Stimulated activated CD4-positive, alpha-beta T cell treated with anti-CD3 and anti-CD28 coated beads, Interleukin-4, amount 100 ng/mL, for 24 hours (primary cell): Measurements from ENCODE around the gene LEKR1.

Source experiments
- DNase-seq: peaks from one replicate; pipeline ENCODE4 v3.0.0-alpha.2; 2020

LEKR1 gene

DNA sequence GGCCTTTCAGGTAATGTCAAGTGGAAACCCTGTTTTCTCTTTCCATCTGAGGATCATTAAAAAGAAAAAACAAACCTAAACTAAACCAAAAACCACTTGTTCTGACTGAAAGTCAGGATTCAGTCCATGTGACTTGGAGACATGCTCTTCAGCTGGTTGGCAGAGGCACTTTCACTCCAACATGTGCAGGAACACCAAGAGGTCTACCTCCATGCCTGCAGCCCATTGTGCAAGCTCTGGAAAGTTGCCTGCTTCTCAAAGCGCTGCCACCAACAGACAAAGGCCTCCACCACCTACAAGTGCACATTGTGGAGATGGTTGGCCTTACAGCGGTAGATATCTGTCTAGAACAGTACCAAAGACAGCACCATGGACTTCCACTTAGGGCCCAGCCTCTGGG is 161.8 kb downstream of the LEKR1 start:
- no peak for DNase-seq

DNA sequence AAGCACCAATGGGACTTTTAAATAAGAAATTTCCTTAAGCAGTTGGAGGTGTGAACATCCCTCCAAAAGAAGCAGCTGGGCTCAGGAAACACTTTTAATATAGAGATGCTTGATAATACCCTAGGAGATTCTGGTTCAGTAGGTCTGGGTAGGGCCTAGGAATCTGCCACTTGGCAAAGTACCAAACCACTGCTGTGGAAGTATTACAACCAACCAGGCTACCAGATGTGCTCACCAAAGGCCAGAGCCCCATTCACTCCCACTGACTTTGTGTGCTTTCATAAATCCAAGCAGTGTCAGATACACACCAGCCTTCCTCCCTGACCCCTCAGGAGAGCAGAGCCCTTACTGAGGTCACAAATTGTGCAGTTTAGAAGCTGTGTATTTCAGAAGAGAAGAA is 171.2 kb downstream of the LEKR1 start:
- no peak for DNase-seq

- no peak for DNase-seq
Measured at GRCh38 chr3:157001221-157001957, 175.2 kb downstream of the LEKR1 start.

DNA sequence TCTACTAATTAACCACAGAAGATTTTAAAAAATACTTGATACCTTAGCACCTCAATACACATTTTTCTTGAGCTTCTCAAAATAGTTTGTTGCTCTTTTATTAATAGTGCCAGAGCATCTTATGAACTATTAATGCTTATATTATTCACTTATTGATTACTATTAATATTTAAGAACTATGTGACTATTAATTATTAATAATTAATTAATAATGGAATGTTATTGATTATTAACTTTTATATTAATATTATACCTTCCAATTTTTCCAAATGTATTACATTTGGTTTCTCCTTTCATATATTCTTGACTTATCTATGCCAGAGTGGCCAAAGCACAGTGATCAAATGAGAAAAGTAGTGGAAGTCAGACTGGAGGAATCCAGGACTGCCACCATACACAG is 195.5 kb downstream of the LEKR1 start:
- no peak for DNase-seq

GRCh38 chr3:157023226-157023625 is 197.1 kb downstream of the LEKR1 start:
- DNase-seq = no peak

GRCh38 chr3:157026091-157026490 is 199.9 kb downstream of the LEKR1 start:
- no peak for DNase-seq

GRCh38 chr3:157027861-157028745 is 201.9 kb downstream of the LEKR1 start:
- DNase-seq = no peak

DNA sequence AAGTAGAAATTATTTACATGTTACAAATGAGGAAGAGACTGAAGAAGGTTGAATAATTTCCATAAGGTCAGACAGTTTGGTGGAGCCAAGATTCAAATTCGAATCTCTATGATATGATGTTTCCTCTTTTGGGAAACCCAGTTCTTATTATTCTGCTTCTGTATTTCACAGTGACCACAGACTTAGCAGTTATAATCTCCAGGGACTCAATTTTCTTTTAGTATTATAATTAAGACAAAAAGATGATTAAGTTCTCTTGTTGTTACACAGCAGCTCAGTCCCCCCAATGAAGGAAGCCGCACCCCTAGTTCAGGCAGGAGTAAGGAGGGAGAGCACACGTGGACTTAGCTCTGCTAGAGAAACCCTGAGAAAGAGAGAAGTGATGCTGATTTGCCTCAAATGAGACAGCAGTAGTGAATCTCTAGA is 203.2 kb downstream of the LEKR1 start:
- DNase-seq = no peak

- DNase-seq = no peak
Measured at GRCh38 chr3:157030712-157031111, 204.6 kb downstream of the LEKR1 start.

- DNase-seq = no peak
Measured at GRCh38 chr3:157033001-157033400, 206.8 kb downstream of the LEKR1 start.

- DNase-seq = no peak
Measured at GRCh38 chr3:157040456-157040855, 214.3 kb downstream of the LEKR1 start.

- no peak for DNase-seq
Measured at GRCh38 chr3:157042226-157042625, 216.1 kb downstream of the LEKR1 start.

DNA sequence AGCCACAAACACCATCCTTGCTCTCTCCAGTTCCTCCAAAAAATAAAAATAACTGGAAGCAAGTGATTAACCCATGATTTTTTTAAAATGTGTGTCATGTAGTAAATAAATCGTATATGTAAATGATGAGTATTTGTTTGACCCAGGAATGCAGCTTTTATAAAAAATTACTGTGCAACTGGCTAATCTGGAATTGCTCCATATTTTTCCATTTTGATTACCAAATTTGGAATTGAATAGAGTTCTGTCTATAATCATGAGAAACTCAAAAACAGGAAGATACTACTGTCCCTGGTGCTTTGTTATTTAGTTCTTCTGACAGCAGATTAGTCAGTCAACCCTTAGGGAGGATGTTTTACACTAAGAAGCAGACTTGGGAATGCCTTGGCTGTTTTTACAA is 217.6 kb downstream of the LEKR1 start:
- DNase-seq = no peak

DNA sequence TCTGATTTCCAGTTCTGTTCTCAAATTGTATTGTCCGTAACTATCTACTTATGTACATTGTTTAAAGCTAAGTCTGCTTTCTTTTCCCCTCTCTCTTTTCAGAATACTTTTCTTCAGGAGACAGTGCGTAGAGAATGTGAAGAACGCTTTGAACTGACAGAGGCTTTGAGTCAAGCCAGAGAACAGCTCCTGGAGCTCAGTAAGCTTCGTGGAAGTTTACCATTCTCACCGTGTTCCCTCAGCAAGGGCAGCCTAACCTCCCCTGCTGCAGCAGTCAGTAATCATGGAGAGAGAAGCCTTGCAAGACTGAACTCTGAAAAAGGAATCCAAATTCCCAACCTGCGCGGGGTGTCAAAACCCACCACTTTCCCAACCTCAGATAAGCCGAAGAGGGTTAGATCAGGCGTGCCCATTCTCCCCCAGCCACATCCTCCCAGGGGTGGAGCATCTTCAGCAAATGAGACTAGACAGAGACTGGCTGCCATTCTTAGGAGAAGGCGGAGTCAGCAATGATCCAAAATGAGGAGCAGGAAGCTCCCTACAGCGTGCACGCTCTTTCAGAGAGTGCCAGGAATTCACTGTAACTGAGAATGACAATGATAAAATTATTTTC is 219.2 kb downstream of the LEKR1 start:
- no peak for DNase-seq

- no peak for DNase-seq
Measured at GRCh38 chr3:157046520-157046919, 220.4 kb downstream of the LEKR1 start.

GRCh38 chr3:157051055-157051454 is 224.9 kb downstream of the LEKR1 start:
- DNase-seq = no peak

- DNase-seq = no peak
Measured at GRCh38 chr3:157051591-157051990, 225.4 kb downstream of the LEKR1 start.

GRCh38 chr3:157056035-157056434 is 229.9 kb downstream of the LEKR1 start:
- DNase-seq = no peak

DNA sequence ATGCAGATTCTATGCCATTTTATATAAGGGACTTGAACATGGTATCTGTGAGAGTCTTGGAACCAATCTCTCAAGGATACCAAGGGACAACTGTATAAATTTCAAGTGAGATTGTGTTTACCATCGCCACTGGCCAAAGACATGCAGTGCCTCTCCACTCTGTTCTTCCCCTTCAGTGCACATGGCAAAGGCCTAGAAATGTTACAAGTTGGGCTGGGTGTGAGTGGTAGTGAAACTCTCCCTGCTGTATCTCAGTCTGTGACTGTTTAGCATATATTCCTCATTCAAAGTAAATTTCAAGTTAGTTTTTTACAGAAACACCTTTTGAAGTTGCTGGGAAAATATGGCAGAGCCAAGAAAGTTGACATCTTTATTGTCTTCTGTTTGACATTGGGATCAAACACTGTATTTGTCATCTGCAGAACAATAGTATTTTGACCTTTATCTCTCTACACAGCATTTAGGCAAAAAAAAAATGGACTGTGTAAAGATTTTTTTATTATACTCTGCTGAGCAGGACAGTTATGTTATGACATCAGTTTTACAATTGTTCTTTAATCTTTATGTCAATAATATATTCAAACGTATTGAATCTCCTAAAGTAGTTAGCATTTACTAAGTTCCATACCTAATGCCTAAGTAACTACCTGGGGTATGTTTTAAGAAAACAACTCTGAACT is 232.4 kb downstream of the LEKR1 start:
- DNase-seq = no peak

DNA sequence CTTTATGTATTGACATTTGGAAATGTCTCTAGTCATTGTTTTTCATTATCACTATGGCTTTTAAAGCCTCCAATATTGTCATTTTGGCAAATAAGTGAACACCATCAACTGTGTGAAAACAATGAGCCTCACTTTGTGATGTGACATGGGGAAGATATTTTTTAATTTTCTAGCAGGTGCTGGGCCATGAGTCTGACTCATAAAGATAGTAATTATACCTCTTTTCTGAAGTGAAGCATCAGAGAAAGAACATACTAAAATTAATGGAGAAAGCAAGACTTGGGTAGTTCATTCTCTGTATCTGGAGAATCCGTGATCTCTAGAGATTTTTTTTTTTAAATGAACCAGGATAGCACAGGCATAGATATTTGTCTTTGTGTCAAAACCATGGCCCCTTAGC is 233.0 kb downstream of the LEKR1 start:
- no peak for DNase-seq

DNA sequence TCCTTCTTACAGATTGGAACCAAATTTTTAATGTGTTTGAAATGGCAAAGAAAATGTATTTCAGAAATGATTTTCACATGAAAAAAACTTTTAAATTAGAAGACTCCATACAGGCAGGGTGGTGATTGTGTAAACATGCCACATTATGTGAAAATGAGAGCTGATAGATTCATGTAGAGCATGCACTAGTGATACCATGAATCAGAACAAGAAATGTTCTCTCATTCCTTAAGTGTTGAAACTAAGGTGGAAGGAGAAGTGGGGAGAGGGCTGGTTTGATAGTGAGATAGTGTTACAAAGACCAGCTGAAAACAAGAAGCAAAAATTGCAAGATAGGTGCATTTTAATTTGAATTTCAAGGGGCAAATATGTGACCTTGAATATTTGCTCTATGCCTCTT is 233.5 kb downstream of the LEKR1 start:
- no peak for DNase-seq

GRCh38 chr3:157061265-157061664 is 235.1 kb downstream of the LEKR1 start:
- no peak for DNase-seq

DNA sequence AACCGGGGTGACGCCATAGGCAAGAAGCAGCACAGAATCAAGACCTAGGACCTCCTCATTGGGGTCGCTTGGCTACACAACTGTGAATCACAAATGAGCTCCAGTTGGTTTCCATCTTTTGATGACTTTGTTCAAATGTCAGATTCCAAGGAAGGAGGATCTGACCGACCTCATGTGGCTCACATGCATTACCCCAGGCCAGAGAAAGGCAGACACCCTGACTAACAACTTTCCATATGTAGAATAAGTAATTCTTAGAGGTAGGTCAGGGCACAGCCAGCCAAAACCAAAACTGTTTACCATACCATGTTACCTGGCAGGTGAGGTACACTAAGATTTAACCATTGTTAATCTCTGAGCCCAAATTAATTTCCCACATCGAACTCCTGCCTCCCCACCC is 237.3 kb downstream of the LEKR1 start:
- no peak for DNase-seq
